Osteoblast (primary cell): Measurements from ENCODE around the gene HS6ST3. TPM values are rescaled to one million over a fixed set of nuclear protein-coding genes. Genes with fewer than 3 reads are reported as not detected.

Experiments used
- DNase-seq: peaks from one replicate; pipeline ENCODE4 v3.0.0; 2011; ENCODE audit warnings: low spot score, mixed read lengths; ENCODE audit not compliant: insufficient read length; ENCODE audit errors: missing footprints
- H2AFZ ChIP-seq: 2 replicates; pipeline ENCODE4 v1.6.0; 2011; ENCODE audit warnings: mild to moderate bottlenecking, low read length
- H3K27ac ChIP-seq: 2 replicates; pipeline ENCODE4 v1.5.1; 2011; ENCODE audit warnings: mild to moderate bottlenecking, low read depth, low read length, moderate library complexity
- H3K27me3 ChIP-seq: 2 replicates; pipeline ENCODE4 v1.6.0; 2012; ENCODE audit warnings: mild to moderate bottlenecking, control low read depth, inconsistent platforms, low read length, moderate library complexity; ENCODE audit not compliant: insufficient read depth
- H3K36me3 ChIP-seq: 2 replicates; pipeline ENCODE4 v1.5.1; 2011; ENCODE audit warnings: mild to moderate bottlenecking, low read length, control low read depth, moderate library complexity; ENCODE audit not compliant: insufficient read depth
- H3K4me1 ChIP-seq: 2 replicates; pipeline ENCODE4 v1.5.1; 2011; ENCODE audit warnings: mild to moderate bottlenecking, low read length, control low read depth, moderate library complexity; ENCODE audit not compliant: insufficient read depth
- H3K4me2 ChIP-seq: 2 replicates; pipeline ENCODE4 v1.6.0; 2011; ENCODE audit warnings: mild to moderate bottlenecking, low read length; ENCODE audit not compliant: insufficient read depth
- H3K4me3 ChIP-seq: fragments of 200-600 bp; sonication (generic); 3 replicates; pipeline ENCODE4 v1.5.1; 2012; ENCODE audit warnings: mild to moderate bottlenecking, low read length, inconsistent platforms; ENCODE audit not compliant: insufficient read depth
- H3K79me2 ChIP-seq: 2 replicates; pipeline ENCODE4 v1.6.0; 2012; ENCODE audit warnings: mild to moderate bottlenecking, low read length, control low read depth, inconsistent platforms; ENCODE audit not compliant: insufficient read depth
- H3K9me3 ChIP-seq: 2 replicates; pipeline ENCODE4 v1.5.1; 2011; ENCODE audit warnings: low read depth, low read length, control low read depth
- H4K20me1 ChIP-seq: 2 replicates; pipeline ENCODE4 v1.6.0; 2012; ENCODE audit warnings: mild to moderate bottlenecking, low read length, control low read depth; ENCODE audit not compliant: insufficient read depth
- CTCF ChIP-seq: IDR thresholded peaks from 2 replicates; pipeline ENCODE4 v1.5.1; 2011; ENCODE audit warnings: mild to moderate bottlenecking, low read depth, low read length, moderate library complexity; ENCODE audit errors: extremely low read depth
- total RNA-seq: library from RNA; depleted of rRNA; stranded (reverse); fragments of >200 nt; gene quantifications from 2 replicates; pipeline ENCODE4 v1.2.3, GENCODE V29; 2012

The HS6ST3 gene
- total RNA-seq, 1 donor: not detected

GRCh38 chr13:96766306-96766705 lies 676.4 kb downstream of the HS6ST3 start:
- Histone ChIP-seq H2AFZ (no peak overlapping the region), H3K36me3 (no peaks in the 10 kb centered on the region), H3K9me3 (no peaks in the 10 kb centered on the region), H4K20me1 (no peaks in the 10 kb centered on the region), H3K27me3 (no peaks in the 10 kb centered on the region), H3K4me1 (no peaks in the 10 kb centered on the region), H3K79me2 (no peaks in the 10 kb centered on the region), H3K4me2 (no peak overlapping the region), H3K27ac (no peak overlapping the region), H3K4me3 (no peak overlapping the region)
- peak; percentile 27 for DNase-seq
- no peak for TF ChIP-seq CTCF

GRCh38 chr13:96768524-96768923 lies 678.6 kb downstream of the HS6ST3 start:
- H4K20me1 ChIP-seq: no peaks in the 10 kb centered on the region
- H3K79me2 ChIP-seq: no peaks in the 10 kb centered on the region
- no peak for DNase-seq
- H3K4me2 ChIP-seq: no peak overlapping the region
- peaks cover 2% of the 10 kb centered on the region for H3K9me3 ChIP-seq
- H2AFZ ChIP-seq: no peak overlapping the region
- no peaks in the 10 kb centered on the region for H3K4me1 ChIP-seq
- H3K36me3 ChIP-seq: no peaks in the 10 kb centered on the region
- no peak overlapping the region for H3K27ac ChIP-seq
- TF ChIP-seq CTCF: no peak
- H3K4me3 ChIP-seq: no peak overlapping the region
- H3K27me3 ChIP-seq: no peaks in the 10 kb centered on the region

GRCh38 chr13:96769874-96770273 lies 680.0 kb downstream of the HS6ST3 start:
- Histone ChIP-seq H4K20me1 (no peaks in the 10 kb centered on the region), H3K4me1 (no peaks in the 10 kb centered on the region), H3K36me3 (no peaks in the 10 kb centered on the region), H3K27me3 (no peaks in the 10 kb centered on the region), H3K9me3 (peaks cover 2% of the 10 kb centered on the region), H3K4me2 (no peak overlapping the region), H3K79me2 (no peaks in the 10 kb centered on the region), H3K4me3 (no peak overlapping the region), H3K27ac (no peak overlapping the region), H2AFZ (no peak overlapping the region)
- no peak for DNase-seq
- TF ChIP-seq CTCF: no peak

- H3K27me3 ChIP-seq: no peaks in the 10 kb centered on the region
- TF ChIP-seq CTCF: no peak
- DNase-seq: peak; percentile 55
Measured at GRCh38 chr13:96771486-96772367, 681.8 kb downstream of the HS6ST3 start.

More at GRCh38 chr13:96771486-96772367, 681.8 kb downstream of the HS6ST3 start:
- no peaks in the 10 kb centered on the region for H4K20me1 ChIP-seq
- no peak overlapping the region for H3K4me3 ChIP-seq
- H2AFZ ChIP-seq: no peak overlapping the region
- H3K9me3 ChIP-seq: peaks cover 2% of the 10 kb centered on the region
- H3K79me2 ChIP-seq: no peaks in the 10 kb centered on the region
- no peaks in the 10 kb centered on the region for H3K4me1 ChIP-seq
- H3K27ac ChIP-seq: no peak overlapping the region
- H3K4me2 ChIP-seq: no peak overlapping the region
- no peaks in the 10 kb centered on the region for H3K36me3 ChIP-seq
